ENCODE data around the gene FBLN1.

The FBLN1 gene

GRCh38 chr22:45480717-45481116, 22.0 kb upstream of the FBLN1 start:
- no peaks in the 10 kb centered on the region for H3K36me3 ChIP-seq (ENCODE audit: low read depth)
- peaks cover 10% of the 10 kb centered on the region for H3K4me1 ChIP-seq (ENCODE audit: insufficient read depth, poor library complexity, severe bottlenecking)
- no peak for TF ChIP-seq CTCF (IDR thresholded peaks at IDR 0.05; ENCODE audit: poor library complexity, severe bottlenecking)
- no peak overlapping the region for H3K27ac ChIP-seq (ENCODE audit: poor library complexity, severe bottlenecking)
- H3K4me3 ChIP-seq (ENCODE audit: severe bottlenecking) = no peak overlapping the region
- ATAC-seq (ENCODE audit: low read depth) (no peak), DNase-seq (ENCODE audit: low spot score) (no peak)
- H3K27me3 ChIP-seq (ENCODE audit: insufficient read depth, poor library complexity, severe bottlenecking) = no peaks in the 10 kb centered on the region
- H3K9me3 ChIP-seq (ENCODE audit: severe bottlenecking) = no peaks in the 10 kb centered on the region

- H3K27ac ChIP-seq (ENCODE audit: poor library complexity, severe bottlenecking) = no peak overlapping the region
- no peaks in the 10 kb centered on the region for H3K27me3 ChIP-seq (ENCODE audit: insufficient read depth, poor library complexity, severe bottlenecking)
- ATAC-seq (ENCODE audit: low read depth) (no peak), DNase-seq (ENCODE audit: low spot score) (no peak)
- no peak overlapping the region for H3K4me3 ChIP-seq (ENCODE audit: severe bottlenecking)
- no peaks in the 10 kb centered on the region for H3K36me3 ChIP-seq (ENCODE audit: low read depth)
- no peak for TF ChIP-seq CTCF (IDR thresholded peaks at IDR 0.05; ENCODE audit: poor library complexity, severe bottlenecking)
- H3K4me1 ChIP-seq (ENCODE audit: insufficient read depth, poor library complexity, severe bottlenecking) = peaks cover 10% of the 10 kb centered on the region
- no peaks in the 10 kb centered on the region for H3K9me3 ChIP-seq (ENCODE audit: severe bottlenecking)
Measured at GRCh38 chr22:45481661-45482060, 21.0 kb upstream of the FBLN1 start.

- ATAC-seq (ENCODE audit: low read depth) (no peak), DNase-seq (ENCODE audit: low spot score) (no peak)
- Histone ChIP-seq H3K4me1 (ENCODE audit: insufficient read depth, poor library complexity, severe bottlenecking) (peaks cover 10% of the 10 kb centered on the region), H3K36me3 (ENCODE audit: low read depth) (no peaks in the 10 kb centered on the region), H3K27me3 (ENCODE audit: insufficient read depth, poor library complexity, severe bottlenecking) (no peaks in the 10 kb centered on the region), H3K27ac (ENCODE audit: poor library complexity, severe bottlenecking) (no peak overlapping the region), H3K9me3 (ENCODE audit: severe bottlenecking) (no peaks in the 10 kb centered on the region), H3K4me3 (ENCODE audit: severe bottlenecking) (no peak overlapping the region)
- TF ChIP-seq CTCF (IDR thresholded peaks at IDR 0.05; ENCODE audit: poor library complexity, severe bottlenecking) = no peak
Measured at GRCh38 chr22:45482169-45482568, 20.5 kb upstream of the FBLN1 start.

GRCh38 chr22:45483319-45483718, 19.4 kb upstream of the FBLN1 start:
- H3K9me3 ChIP-seq (ENCODE audit: severe bottlenecking) = peaks cover 3% of the 10 kb centered on the region
- DNase-seq (ENCODE audit: low spot score) (no peak), ATAC-seq (ENCODE audit: low read depth) (no peak)
- H3K4me1 ChIP-seq (ENCODE audit: insufficient read depth, poor library complexity, severe bottlenecking) = peaks cover 3% of the 10 kb centered on the region
- H3K27ac ChIP-seq (ENCODE audit: poor library complexity, severe bottlenecking) = no peak overlapping the region
- no peaks in the 10 kb centered on the region for H3K27me3 ChIP-seq (ENCODE audit: insufficient read depth, poor library complexity, severe bottlenecking)
- no peak overlapping the region for H3K4me3 ChIP-seq (ENCODE audit: severe bottlenecking)
- no peaks in the 10 kb centered on the region; the same call in 1 of the 2 replicates for H3K36me3 ChIP-seq (ENCODE audit: low read depth)
- TF ChIP-seq CTCF (IDR thresholded peaks at IDR 0.05; ENCODE audit: poor library complexity, severe bottlenecking) = no peak

- ATAC-seq (ENCODE audit: low read depth) = no peak
- H3K27me3 ChIP-seq (ENCODE audit: insufficient read depth, poor library complexity, severe bottlenecking) = no peaks in the 10 kb centered on the region
- no peak overlapping the region for H3K27ac ChIP-seq (ENCODE audit: poor library complexity, severe bottlenecking)
Measured at GRCh38 chr22:45483918-45484499, 18.7 kb upstream of the FBLN1 start.

More at GRCh38 chr22:45483918-45484499, 18.7 kb upstream of the FBLN1 start:
- H3K36me3 ChIP-seq (ENCODE audit: low read depth) = no peaks in the 10 kb centered on the region; the same call in 1 of the 2 replicates
- TF ChIP-seq CTCF (IDR thresholded peaks at IDR 0.05; ENCODE audit: poor library complexity, severe bottlenecking) = no peak
- no peaks in the 10 kb centered on the region for H3K4me1 ChIP-seq (ENCODE audit: insufficient read depth, poor library complexity, severe bottlenecking)
- peaks cover 7% of the 10 kb centered on the region for H3K9me3 ChIP-seq (ENCODE audit: severe bottlenecking)
- no peak overlapping the region for H3K4me3 ChIP-seq (ENCODE audit: severe bottlenecking)
- no peak for DNase-seq (ENCODE audit: low spot score)
